GM12875 (cell line): ENCODE data around the gene SERINC2.

Source experiments
- H3K4me3 ChIP-seq: one replicate; pipeline ENCODE4 v1.5.1; 2011; ENCODE audit warnings: low read depth, low read length, control low read depth
- CTCF ChIP-seq: IDR thresholded peaks from 2 replicates; pipeline ENCODE4 v1.5.1; 2011; ENCODE audit warnings: low read depth, mild to moderate bottlenecking, control low read depth, inconsistent platforms, low read length, moderate library complexity, borderline replicate concordance; ENCODE audit not compliant: insufficient read depth

SERINC2 gene

GRCh38 chr1:31412732-31413404 is at the start of gene SERINC2:
Gene SERINC2 (plus strand): TSS chr1:31413213. CDS start chr1:31413266, 53 bp downstream.
- no peak within 1 kb of the TSS for H3K4me3 ChIP-seq
- TF ChIP-seq CTCF: no peak

- no peak for TF ChIP-seq CTCF
- H3K4me3 ChIP-seq: no peak overlapping the region
Measured at GRCh38 chr1:31364561-31365250, 48.3 kb upstream of the SERINC2 start.

- no peak overlapping the region for H3K4me3 ChIP-seq
- TF ChIP-seq CTCF: no peak
Measured at GRCh38 chr1:31366796-31367195, 46.2 kb upstream of the SERINC2 start.

- H3K4me3 ChIP-seq: no peak overlapping the region
- TF ChIP-seq CTCF: no peak
Measured at GRCh38 chr1:31368611-31369107, 44.4 kb upstream of the SERINC2 start.

- no peak for TF ChIP-seq CTCF
Measured at GRCh38 chr1:31370021-31370420, 43.0 kb upstream of the SERINC2 start.

GRCh38 chr1:31370565-31370964 is 42.4 kb upstream of the SERINC2 start:
- no peak for TF ChIP-seq CTCF
- H3K4me3 ChIP-seq: no peak overlapping the region

More at GRCh38 chr1:31370021-31370420, 43.0 kb upstream of the SERINC2 start:
- H3K4me3 ChIP-seq: no peak overlapping the region
